ENCODE data around the gene EPS8L3. TPM values are rescaled to one million over a fixed set of nuclear protein-coding genes. Genes with fewer than 3 reads are reported as not detected.
"Not testable (repeated sequence)": the region's sequence is repeated elsewhere in the genome, so short reads cannot be mapped to it uniquely, and the experiment has no call there.

EPS8L3 gene
- total RNA-seq, 1 experiment from 2014 or later = not detected

DNA sequence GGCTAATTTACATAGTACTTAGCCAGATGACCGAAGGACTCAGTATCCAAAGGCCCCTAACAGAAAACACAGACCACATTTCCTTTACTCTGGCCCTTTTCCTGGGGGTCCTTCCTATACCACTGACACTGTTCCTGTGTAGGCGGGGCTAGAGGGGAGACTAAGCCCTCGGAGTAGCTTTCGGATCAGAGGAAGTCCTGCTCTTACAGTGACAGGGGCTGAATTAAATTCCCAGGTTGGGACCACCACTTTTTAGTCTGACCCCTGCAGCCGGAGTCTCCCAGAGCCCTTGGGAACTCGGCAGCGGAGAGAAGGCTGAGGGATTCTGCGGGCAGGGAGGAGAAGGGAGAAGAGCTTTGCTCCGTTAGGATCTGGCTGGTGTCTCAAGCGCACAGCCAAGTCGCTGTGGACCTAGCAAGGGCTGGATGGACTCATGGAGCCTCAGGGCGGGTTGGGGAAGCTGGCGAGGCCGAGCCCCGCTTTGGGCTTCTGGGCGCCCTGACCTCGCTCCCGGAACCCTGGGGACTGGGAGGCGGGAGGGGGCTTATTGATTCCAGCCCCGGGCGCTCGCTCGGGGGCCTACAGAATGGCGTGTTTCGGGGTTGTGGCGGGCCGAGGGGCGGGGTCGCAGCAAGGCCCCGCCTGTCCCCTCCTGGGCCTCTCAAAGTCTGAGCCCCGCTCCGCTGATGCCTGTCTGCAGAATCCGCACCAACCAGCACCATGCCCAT lies 52.0 kb downstream of the EPS8L3 start, which contains the start of gene GSTM5:
GSTM5 (plus strand) TSS at position 659 of the 728 bp plus-strand sequence; CDS start at position 721, 62 bp downstream.
- not testable (repeated sequence) for DNase-seq (ENCODE audit: low read depth)

GRCh38 chr1:109709822-109710221 lies 53.9 kb downstream of the EPS8L3 start:
- DNase-seq (ENCODE audit: low read depth) = not testable (repeated sequence)

- DNase-seq (ENCODE audit: low read depth) = not testable (repeated sequence)
Observed at GRCh38 chr1:109708949-109709348, 54.8 kb downstream of the EPS8L3 start.

GRCh38 chr1:109705411-109705810 lies 58.3 kb downstream of the EPS8L3 start:
- no peak for DNase-seq (ENCODE audit: low read depth)

DNA sequence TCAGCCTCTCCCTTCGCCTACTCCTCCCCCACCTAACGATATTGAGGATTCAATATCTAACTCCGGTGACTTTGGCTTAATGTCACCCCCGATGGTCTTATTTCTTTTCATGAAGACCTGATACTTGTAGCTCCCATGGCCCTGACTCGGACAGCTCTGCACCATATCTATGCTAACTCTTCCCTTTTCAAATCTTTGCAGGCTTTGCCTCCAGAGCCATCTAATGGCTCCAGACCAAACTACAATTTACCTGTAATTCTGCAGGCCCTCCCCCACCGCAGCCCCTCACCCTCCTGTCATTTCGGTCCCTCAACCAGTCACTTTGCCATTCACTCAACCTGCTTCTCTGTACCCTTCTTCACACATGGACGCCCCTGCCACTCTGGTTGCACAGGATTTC lies 59.5 kb downstream of the EPS8L3 start:
- DNase-seq (ENCODE audit: low read depth) = no peak

GRCh38 chr1:109702940-109703339 lies 60.8 kb downstream of the EPS8L3 start:
- DNase-seq (ENCODE audit: low read depth) = not testable (repeated sequence)

Other genes with a start within 250 kb of the EPS8L3 start
- not detected in 2 replicates for gene GPR61, start 224.1 kb downstream of the EPS8L3 start, total RNA-seq (2014; rRNA removed)
- 10.6 and 10.8 TPM in 2 replicates for gene GNAI3, start 215.3 kb downstream of the EPS8L3 start, total RNA-seq (2014; rRNA removed)
- not detected in 2 replicates for gene GNAT2, start 144.3 kb downstream of the EPS8L3 start, total RNA-seq (2014; rRNA removed)
- gene AMPD2, start 144.1 kb downstream of the EPS8L3 start, total RNA-seq (2014; rRNA removed) = 44.0 and 60.0 TPM in 2 replicates
- 4.2 and 10.5 TPM in 2 replicates for gene GSTM4, start 107.8 kb downstream of the EPS8L3 start, total RNA-seq (2014; rRNA removed)
- 16.2 and 18.4 TPM in 2 replicates for gene GSTM2, start 95.9 kb downstream of the EPS8L3 start, total RNA-seq (2014; rRNA removed)
- 1.1 and 1.2 TPM in 2 replicates for gene GSTM1, start 76.1 kb downstream of the EPS8L3 start, total RNA-seq (2014; rRNA removed)
- not detected in 2 replicates for gene GSTM5, start 51.7 kb downstream of the EPS8L3 start, total RNA-seq (2014; rRNA removed)
- gene GSTM3, start 22.9 kb downstream of the EPS8L3 start, total RNA-seq (2014; rRNA removed) = 13.2 and 16.3 TPM in 2 replicates
- gene CSF1, start 146.9 kb upstream of the EPS8L3 start, total RNA-seq (2014; rRNA removed) = 42.4 and 52.8 TPM in 2 replicates
- 28.0 and 33.0 TPM in 2 replicates for gene AHCYL1, start 220.8 kb upstream of the EPS8L3 start, total RNA-seq (2014; rRNA removed)

All from LHCN-M2 (cell line).